ENCODE results near the gene CPTP. TPM values are rescaled to one million over a fixed set of nuclear protein-coding genes. Genes with fewer than 3 reads are reported as not detected.

Gene CPTP
- total RNA-seq, 1 donor from 2014 or later, result 40.0 TPM

GRCh38 chr1:1347026-1347595, 22.5 kb downstream of the CPTP start:
- DNase-seq (ENCODE audit: low spot score), result peak; percentile 45

GRCh38 chr1:1347663-1348419, 23.2 kb downstream of the CPTP start:
- DNase-seq (ENCODE audit: low spot score) (peak; percentile 83), ATAC-seq (peak; percentile 58)

More at GRCh38 chr1:1347026-1347595, 22.5 kb downstream of the CPTP start:
- no peak for ATAC-seq

DNA sequence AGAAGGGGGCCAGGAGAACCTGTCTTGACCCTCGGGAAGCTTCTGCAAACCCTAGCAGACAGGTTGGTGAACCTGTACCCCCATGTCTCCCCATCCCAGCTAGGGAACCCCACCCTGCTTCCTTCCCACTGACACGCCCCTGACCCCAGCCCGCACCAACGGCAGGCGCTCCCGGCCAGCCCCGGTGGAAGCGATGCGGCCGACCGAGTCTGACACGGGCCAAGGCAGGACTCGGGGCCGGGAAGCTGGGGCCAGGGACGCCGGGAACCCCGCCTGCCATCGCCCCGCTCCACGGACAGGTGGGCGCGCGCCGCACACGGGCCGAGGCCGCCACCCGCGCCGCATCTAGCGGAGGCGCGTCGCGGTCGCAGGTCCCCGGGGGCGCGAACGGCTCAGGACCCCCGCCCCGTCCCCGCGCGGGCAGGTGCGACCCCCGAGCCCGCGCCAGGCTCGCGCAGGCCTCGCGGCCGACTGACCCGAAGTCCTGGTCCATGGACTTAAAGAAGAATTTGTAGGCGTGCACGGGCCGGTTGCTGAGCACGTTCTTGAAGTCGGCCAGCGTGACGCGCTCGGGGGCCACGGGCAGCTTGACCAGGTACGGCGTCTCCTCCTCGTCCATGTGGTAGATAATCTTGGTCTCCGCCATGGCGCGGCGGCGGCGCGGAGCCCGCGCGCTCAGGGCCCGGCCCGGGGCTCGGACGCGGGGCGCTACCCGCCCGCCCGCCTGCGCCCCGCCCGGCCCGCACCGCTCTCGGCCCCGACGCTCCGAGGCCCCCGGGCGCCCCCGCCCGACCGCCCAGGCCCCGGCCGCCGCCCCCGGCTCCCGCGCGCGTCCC, 24.0 kb downstream of the CPTP start:
- ATAC-seq (peak; percentile 1), DNase-seq (ENCODE audit: low spot score) (peak; percentile 62)

- DNase-seq (ENCODE audit: low spot score), result peak; percentile 70
- ATAC-seq, result peak; percentile 51
These were observed 24.8 kb downstream of the CPTP start, which contains the start of gene DVL1 for GRCh38 chr1:1349256-1350012. TSS of gene DVL1 (minus strand) at chr1:1349418. CDS start at chr1:1349065, 353 bp downstream.

- ATAC-seq (no peak), DNase-seq (ENCODE audit: low spot score) (peak; percentile 49)
These were observed 27.2 kb downstream of the CPTP start for GRCh38 chr1:1351511-1352427.

DNA sequence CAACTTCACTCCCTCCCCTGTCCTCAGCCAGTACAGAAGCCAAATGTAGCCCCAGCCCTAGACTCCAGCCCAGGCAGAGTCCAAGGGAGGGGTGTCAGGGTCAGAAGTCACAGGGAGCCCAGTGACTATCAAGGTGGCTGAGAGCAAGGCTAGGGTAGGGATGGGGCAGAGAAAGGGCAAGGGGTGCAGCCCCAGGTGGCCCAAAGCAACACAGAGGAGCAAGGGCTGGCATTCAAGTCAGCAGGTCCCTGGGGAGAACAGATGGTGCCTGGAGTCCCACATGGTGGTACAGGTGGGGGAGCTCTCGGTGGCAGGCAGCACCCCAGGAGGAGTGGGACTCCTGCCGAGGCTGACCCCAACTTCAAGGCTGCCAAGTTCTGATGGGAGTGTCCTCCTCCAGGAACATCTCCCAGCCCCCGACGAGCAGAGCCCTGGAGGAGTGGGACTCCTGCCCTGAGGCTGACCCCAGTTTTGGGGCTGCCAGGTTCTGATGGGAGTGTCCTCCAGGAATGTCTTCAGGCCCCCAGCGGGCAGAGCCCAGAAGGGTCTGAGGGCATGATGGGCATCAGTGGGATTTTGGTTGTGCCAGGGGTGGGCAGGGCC, 28.3 kb downstream of the CPTP start:
- ATAC-seq, result no peak
- peak; percentile 45 for DNase-seq (ENCODE audit: low spot score)

DNA sequence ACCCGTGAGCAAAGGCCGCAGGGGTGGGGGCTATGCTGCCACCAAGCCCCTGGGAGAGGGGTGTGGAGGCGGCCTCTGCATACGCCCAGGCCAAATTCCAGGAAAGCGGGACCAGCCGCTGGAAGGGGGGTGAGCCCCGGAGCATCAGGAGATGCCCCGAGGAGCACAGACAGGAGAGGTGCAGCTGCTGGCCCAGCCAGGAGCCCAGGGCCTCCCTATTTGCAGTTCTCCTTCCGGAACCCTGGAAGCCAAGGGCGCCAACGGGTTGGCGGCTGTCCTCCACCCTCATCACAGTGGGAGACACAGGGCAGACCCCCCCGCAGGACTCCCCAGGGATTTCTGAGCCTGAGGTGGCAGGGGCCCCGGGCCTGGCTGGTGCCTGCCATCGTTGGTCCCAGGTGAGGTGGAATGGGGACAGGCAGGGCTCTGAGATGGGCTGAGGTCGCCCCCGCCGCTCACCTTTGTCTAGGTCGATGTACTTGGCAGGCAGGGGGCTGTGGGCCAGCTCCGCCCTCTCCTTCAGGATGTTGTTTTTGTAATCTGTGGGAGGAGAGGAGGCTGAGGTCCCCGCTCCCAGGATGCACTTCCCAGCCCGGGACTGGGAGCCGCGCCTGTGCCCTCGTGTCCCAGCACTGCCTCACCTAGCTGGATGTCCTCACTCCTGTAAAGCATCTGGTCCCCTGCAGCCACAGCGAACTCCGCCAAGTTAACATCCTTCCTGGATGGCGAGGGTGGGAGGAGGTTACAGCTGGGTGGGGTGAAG, 29.0 kb downstream of the CPTP start:
- ATAC-seq (no peak), DNase-seq (ENCODE audit: low spot score) (peak; percentile 45)

GRCh38 chr1:1354271-1355247, 30.0 kb downstream of the CPTP start:
- ATAC-seq (peak; percentile 2), DNase-seq (ENCODE audit: low spot score) (peak; percentile 46)

- ATAC-seq (peak; percentile 44), DNase-seq (ENCODE audit: low spot score) (peak; percentile 50)
These were observed 30.8 kb downstream of the CPTP start for GRCh38 chr1:1355416-1355815.

DNA sequence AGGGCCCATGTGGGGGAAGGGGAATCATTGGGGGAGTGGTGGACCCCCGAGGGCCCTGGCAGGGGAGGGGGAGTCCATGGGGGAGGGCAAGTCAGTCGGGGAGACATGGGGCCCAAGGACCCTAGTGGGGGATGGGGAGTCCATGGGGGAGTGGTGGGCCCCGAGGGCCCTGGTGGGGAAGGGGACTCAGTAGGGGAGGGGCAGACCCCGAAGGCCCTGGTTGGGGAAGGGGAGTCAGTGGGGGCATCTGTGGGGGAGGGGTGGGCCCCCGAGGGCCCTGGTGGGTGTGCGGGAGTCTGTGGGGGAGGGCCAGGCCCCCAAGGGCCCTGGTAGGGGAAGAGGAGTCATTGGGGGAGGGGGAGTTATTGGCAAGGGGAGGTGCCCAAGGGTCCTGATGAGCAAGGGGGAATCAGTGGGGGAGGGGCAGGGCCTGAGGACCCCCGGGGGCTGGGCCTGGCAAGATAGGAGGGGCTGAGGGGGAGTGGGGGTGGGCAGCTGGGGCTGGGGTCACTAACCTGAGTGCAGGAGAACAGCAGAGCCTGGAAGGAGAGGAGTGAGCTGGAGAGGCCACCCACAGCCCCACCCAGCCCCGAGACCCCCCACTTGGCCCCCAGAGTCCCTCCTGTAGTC, 31.7 kb downstream of the CPTP start:
- ATAC-seq, result no peak

DNA sequence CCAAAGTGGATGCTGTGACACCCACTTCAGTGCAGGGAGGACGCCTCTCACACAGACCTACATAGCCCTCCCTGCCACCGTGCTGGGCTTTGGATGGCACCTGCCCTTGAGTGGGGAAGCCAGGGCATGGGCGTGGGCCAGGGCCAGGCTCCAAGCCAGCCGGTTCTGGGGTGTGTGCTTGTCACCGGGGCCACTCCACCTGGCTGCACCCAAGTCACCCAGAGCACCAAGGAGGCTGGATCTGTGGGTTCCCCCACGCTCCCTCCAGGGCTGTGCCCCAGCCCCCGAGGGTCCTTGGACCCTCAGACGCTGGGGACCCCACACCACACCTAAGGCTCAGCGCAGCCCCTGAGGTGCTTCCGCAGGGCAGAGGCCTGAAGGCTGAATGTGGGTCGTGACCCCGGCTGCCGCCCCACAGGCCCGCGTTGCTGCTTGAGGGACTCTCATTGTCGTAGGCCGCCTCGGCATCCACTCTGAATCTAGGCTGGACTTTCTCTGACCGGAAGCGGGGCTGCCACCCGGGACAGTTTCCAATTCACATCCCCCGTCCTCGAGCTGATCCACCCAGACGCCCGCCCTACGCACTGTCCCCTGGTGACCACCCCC, 32.3 kb downstream of the CPTP start:
- peak; percentile 45 for DNase-seq (ENCODE audit: low spot score)
- no peak for ATAC-seq

More for the DNA sequence above, 31.7 kb downstream of the CPTP start:
- DNase-seq (ENCODE audit: low spot score), result peak; percentile 40

DNA sequence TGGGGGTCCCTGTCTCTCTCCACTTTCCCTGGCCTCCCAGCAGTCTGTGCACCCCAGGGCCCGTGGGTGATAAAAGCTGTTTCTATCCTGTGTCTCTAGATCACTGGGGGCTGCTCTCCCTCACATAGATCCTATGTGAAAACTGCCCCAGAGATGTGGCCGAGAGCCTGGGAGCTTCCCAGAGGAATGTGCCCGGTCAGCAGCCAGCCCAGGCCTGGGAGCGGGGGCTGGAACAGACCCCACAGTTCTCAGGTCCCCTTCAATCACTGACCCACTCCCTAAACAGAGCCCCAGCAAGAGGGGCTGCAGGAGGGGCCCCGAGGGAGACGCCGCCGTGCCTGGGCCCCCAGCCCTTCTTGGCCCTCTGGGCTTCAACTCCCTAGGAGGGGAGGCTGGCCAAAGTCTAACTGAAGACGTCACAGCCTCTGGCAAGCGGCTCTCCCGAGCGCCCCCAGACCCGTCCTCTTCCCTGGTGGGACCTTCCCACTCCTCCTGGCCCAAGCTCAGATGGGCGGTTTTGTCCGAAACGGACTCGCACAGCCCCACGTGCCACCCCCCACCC, 33.4 kb downstream of the CPTP start:
- DNase-seq (ENCODE audit: low spot score) (peak; percentile 35), ATAC-seq (no peak)

GRCh38 chr1:1358433-1359271, 34.0 kb downstream of the CPTP start, which contains the start of gene MXRA8:
TSS of gene MXRA8 (minus strand) at chr1:1358555. CDS start at chr1:1358504, 51 bp downstream.
- peak; percentile 11 for ATAC-seq
- peak; percentile 45 for DNase-seq (ENCODE audit: low spot score)

DNA sequence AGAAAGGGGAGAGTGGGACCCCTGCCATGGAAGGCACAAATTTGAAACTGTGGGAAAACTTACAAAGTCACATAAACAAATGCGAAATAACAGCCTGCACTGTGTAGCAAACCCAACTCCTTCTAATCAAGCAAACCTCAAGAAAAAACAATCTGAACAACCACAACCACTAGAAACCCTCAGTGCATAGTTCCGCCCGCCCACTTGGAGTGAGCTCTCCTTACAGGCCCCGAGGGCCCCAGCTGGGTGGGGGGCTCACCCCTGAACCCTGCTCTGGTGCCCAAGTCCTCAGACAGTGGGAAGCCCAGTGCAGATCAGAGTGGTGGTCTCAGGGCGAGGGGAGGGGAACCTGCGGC, 34.7 kb downstream of the CPTP start:
- DNase-seq (ENCODE audit: low spot score) (no peak), ATAC-seq (no peak)
